ENCODE results near the gene PTPRC.

The PTPRC gene

GRCh38 chr1:198638894-198639635, at the start of gene PTPRC:
Gene PTPRC, plus strand, starts transcription at chr1:198639040. Its CDS starts 229 bp downstream, at chr1:198639269.
- TF ChIP-seq USF1 (IDR thresholded peaks at IDR 0.05) (no peak), ZBTB7A (IDR thresholded peaks at IDR 0.05; ENCODE audit: low read depth) (no peak), CEBPB (IDR thresholded peaks at IDR 0.05) (no peak), MAX (IDR thresholded peaks at IDR 0.05) (no peak), NFIC (IDR thresholded peaks at IDR 0.05) (no peak), TCF12 (IDR thresholded peaks at IDR 0.05; ENCODE audit: low read depth) (no peak), RAD21 (IDR thresholded peaks at IDR 0.05; ENCODE audit: low read depth) (no peak), REST (IDR thresholded peaks at IDR 0.05; ENCODE audit: low read depth) (no peak), EP300 (IDR thresholded peaks at IDR 0.05; ENCODE audit: borderline replicate concordance) (no peak), CREB1 (IDR thresholded peaks at IDR 0.05; ENCODE audit: low read depth) (no peak), EGR1 (IDR thresholded peaks at IDR 0.05) (no peak), TEAD4 (IDR thresholded peaks at IDR 0.05) (no peak), TAF1 (IDR thresholded peaks at IDR 0.05; ENCODE audit: low read depth) (no peak), FOXM1 (IDR thresholded peaks at IDR 0.05; ENCODE audit: borderline replicate concordance, low read depth) (no peak), YY1 (IDR thresholded peaks at IDR 0.05; ENCODE audit: low read depth) (no peak)

- TF ChIP-seq MAX (IDR thresholded peaks at IDR 0.05) (no peak), TEAD4 (IDR thresholded peaks at IDR 0.05) (no peak)
Measured at GRCh38 chr1:198590454-198590853, 48.4 kb upstream of the PTPRC start.

GRCh38 chr1:198595765-198596164, 43.1 kb upstream of the PTPRC start:
- TF ChIP-seq TCF12 (IDR thresholded peaks at IDR 0.05; ENCODE audit: low read depth) (no peak), EGR1 (IDR thresholded peaks at IDR 0.05) (no peak), CREB1 (IDR thresholded peaks at IDR 0.05; ENCODE audit: low read depth) (no peak), REST (IDR thresholded peaks at IDR 0.05; ENCODE audit: low read depth) (no peak), YY1 (IDR thresholded peaks at IDR 0.05; ENCODE audit: low read depth) (no peak), ZBTB7A (IDR thresholded peaks at IDR 0.05; ENCODE audit: low read depth) (no peak), NFIC (IDR thresholded peaks at IDR 0.05) (no peak), MAX (IDR thresholded peaks at IDR 0.05) (no peak), FOXM1 (IDR thresholded peaks at IDR 0.05; ENCODE audit: borderline replicate concordance, low read depth) (no peak), TAF1 (IDR thresholded peaks at IDR 0.05; ENCODE audit: low read depth) (no peak), RAD21 (IDR thresholded peaks at IDR 0.05; ENCODE audit: low read depth) (no peak), CEBPB (IDR thresholded peaks at IDR 0.05) (no peak), TEAD4 (IDR thresholded peaks at IDR 0.05) (no peak), EP300 (IDR thresholded peaks at IDR 0.05; ENCODE audit: borderline replicate concordance) (no peak), USF1 (IDR thresholded peaks at IDR 0.05) (no peak)

GRCh38 chr1:198597690-198598430, 41.0 kb upstream of the PTPRC start:
- no peak for TF ChIP-seq YY1 (IDR thresholded peaks at IDR 0.05; ENCODE audit: low read depth)
- TF ChIP-seq TAF1 (IDR thresholded peaks at IDR 0.05; ENCODE audit: low read depth) = no peak
- no peak for TF ChIP-seq REST (IDR thresholded peaks at IDR 0.05; ENCODE audit: low read depth)
- no peak for TF ChIP-seq MAX (IDR thresholded peaks at IDR 0.05)
- TF ChIP-seq CEBPB (IDR thresholded peaks at IDR 0.05) = no peak
- TF ChIP-seq TCF12 (IDR thresholded peaks at IDR 0.05; ENCODE audit: low read depth) = no peak
- TF ChIP-seq CREB1 (IDR thresholded peaks at IDR 0.05; ENCODE audit: low read depth) = no peak
- TF ChIP-seq TEAD4 (IDR thresholded peaks at IDR 0.05) = no peak
- TF ChIP-seq FOXM1 (IDR thresholded peaks at IDR 0.05; ENCODE audit: borderline replicate concordance, low read depth) = no peak
- no peak for TF ChIP-seq ZBTB7A (IDR thresholded peaks at IDR 0.05; ENCODE audit: low read depth)
- TF ChIP-seq NFIC (IDR thresholded peaks at IDR 0.05) = no peak
- TF ChIP-seq EGR1 (IDR thresholded peaks at IDR 0.05) = no peak
- no peak for TF ChIP-seq EP300 (IDR thresholded peaks at IDR 0.05; ENCODE audit: borderline replicate concordance)
- TF ChIP-seq USF1 (IDR thresholded peaks at IDR 0.05) = no peak
- no peak for TF ChIP-seq RAD21 (IDR thresholded peaks at IDR 0.05; ENCODE audit: low read depth)

Data from Ishikawa (cell line).